Gastrocnemius medialis (tissue), 4 donors: ENCODE data around the gene CEP112.

ENCODE experiments used
- POLR2A ChIP-seq, 2 donors: fragments of 450-650 bp; IDR thresholded peaks; one replicate each; pipeline ENCODE4 v1.6.1; 2017; ENCODE audit warnings: antibody characterized with exemption in 2 of 2, mild to moderate bottlenecking in 2 of 2, moderate library complexity in 2 of 2
- TF ChIP-seq, protein P1 (sequence below), 5 experiments: fragments of 450-650 bp in 3 of 5; fragments of 200-600 bp in 2 of 5; sonication (generic) in 2 of 5; IDR thresholded peaks in 4 of 5; conservative IDR thresholded peaks in 1 of 5; 1 replicate in 4 of 5; 2 replicates in 1 of 5; pipeline ENCODE4 v1.5.1; 2016 to 2019; ENCODE audit warnings: antibody characterized with exemption in 5 of 5, mild to moderate bottlenecking in 3 of 5, moderate library complexity in 3 of 5

DNA sequence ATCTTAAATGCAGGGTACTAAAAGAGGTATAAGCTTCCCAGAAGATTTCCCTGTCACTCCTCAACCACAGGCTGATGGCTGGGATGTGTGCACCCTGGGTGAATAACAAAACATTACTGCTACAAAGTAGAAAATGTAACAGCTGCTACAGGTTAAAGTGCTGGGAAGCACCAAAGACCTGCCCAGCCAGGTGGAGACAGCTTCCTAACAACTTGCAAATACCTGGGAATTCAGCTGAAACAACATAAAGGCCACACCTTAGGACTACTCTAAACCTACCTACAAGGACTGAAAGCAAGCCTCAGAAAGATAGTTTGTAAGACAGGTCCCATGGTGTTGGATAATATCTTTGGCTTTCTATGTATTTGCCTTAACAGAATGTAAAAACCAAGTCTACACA is 118.5 kb downstream of the CEP112 start:
- TF ChIP-seq, protein P1, sequence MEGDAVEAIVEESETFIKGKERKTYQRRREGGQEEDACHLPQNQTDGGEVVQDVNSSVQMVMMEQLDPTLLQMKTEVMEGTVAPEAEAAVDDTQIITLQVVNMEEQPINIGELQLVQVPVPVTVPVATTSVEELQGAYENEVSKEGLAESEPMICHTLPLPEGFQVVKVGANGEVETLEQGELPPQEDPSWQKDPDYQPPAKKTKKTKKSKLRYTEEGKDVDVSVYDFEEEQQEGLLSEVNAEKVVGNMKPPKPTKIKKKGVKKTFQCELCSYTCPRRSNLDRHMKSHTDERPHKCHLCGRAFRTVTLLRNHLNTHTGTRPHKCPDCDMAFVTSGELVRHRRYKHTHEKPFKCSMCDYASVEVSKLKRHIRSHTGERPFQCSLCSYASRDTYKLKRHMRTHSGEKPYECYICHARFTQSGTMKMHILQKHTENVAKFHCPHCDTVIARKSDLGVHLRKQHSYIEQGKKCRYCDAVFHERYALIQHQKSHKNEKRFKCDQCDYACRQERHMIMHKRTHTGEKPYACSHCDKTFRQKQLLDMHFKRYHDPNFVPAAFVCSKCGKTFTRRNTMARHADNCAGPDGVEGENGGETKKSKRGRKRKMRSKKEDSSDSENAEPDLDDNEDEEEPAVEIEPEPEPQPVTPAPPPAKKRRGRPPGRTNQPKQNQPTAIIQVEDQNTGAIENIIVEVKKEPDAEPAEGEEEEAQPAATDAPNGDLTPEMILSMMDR (IDR thresholded peaks at IDR 0.05 in 4 of 5, conservative IDR thresholded peaks at IDR 0.05 in 1 of 5), result no peak
- no peak for TF ChIP-seq POLR2A (IDR thresholded peaks at IDR 0.05)
